NOMO-1 (cell line): Measurements from ENCODE around the gene OR11H6.
"Not testable (repeated sequence)": the region's sequence is repeated elsewhere in the genome, so short reads cannot be mapped to it uniquely, and the experiment has no call there.

Experiments used
- DNase-seq, 2 experiments: peaks; one replicate each; lab custom pipeline; 2025; ENCODE audit not compliant: unreplicated experiment in 2 of 2; lab: John Stamatoyannopoulos, UW

The OR11H6 gene, protein sequence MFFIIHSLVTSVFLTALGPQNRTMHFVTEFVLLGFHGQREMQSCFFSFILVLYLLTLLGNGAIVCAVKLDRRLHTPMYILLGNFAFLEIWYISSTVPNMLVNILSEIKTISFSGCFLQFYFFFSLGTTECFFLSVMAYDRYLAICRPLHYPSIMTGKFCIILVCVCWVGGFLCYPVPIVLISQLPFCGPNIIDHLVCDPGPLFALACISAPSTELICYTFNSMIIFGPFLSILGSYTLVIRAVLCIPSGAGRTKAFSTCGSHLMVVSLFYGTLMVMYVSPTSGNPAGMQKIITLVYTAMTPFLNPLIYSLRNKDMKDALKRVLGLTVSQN

DNA sequence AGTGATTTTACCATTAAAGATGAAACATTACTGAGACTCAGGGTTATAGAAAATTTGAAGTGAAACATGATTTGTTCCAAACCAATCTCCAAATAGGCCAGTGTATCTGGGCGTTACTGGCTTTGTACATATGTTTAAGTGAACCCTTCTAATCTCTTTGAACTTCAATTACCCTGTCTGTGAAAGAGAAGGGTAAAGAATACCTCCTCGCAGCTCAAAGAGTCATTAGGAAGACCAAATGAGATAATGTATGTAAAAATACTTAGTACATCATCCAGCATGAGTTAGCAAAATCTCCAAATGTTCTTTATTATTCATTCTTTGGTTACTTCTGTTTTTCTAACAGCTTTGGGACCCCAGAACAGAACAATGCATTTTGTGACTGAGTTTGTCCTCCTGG lies at the start of gene OR11H6:
OR11H6 (plus strand) TSS at position 301 of the 400 bp plus-strand sequence; CDS start at position 301, 0 bp downstream.
- DNase-seq, result no peak

DNA sequence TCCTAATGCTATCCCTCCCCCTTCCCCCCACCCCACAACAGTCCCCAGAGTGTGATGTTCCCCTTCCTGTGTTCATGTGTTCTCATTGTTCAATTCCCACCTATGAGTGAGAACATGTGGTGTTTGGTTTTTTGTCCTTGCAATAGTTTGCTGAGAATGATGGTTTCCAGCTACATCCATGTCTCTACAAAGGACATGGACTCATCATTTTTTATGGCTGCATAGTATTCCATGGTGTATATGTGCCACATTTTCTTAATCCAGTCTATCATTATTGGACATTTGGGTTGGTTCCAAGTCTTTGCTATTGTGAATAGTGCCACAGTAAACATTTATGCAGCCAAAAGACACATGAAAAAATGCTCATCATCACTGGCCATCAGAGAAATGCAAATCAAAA lies 49.3 kb upstream of the OR11H6 start:
- not testable (repeated sequence) for DNase-seq

- DNase-seq, result peak in 1 of 2 experiments; percentile 27
These were observed 47.2 kb upstream of the OR11H6 start for GRCh38 chr14:20176330-20176729.

DNA sequence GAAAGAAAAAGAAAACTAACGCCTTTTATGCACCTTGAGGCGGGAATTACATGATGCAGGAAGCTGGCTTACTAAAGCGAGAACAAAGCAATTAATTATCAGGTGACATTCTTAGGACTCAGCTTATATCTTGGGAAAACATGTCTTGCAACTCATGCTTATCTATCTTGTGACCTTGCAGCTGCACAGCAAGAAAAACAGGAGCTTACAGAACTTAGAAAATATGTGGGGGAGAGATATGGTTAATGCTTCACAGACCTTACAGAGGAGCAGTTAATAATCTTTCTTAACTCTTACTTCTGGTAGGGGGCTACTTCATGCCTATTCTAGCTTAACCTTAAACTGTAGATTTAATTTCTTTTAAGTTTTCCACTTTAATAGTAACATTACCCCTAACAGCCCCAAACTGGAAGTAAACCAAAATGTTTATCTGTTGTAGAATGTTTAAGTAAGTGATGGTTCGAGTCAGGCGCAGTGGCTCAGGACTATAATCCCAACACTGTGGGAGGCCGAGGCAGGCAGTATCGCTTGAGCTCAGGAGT lies 46.0 kb upstream of the OR11H6 start:
- DNase-seq, result no peak

DNA sequence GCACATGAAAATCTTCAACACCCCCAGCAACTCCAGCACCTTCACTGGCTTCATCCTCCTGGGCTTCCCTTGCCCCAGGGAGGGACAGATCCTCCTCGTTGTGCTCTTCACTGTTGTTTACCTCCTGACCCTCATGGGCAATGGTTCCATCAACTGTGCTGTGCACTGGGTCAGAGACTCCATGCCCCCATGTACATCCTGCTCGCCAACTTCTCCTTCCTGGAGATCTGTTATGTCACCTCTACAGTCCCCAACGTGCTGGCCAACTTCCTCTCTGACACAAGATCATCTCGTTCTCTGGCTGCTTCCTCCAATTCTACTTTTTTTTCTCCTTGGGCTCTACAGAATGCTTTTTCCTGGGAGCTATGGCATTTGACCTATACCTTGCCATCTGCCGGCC lies 44.3 kb upstream of the OR11H6 start:
- peak; percentile 66 to 89 for DNase-seq

- peak in 1 of 2 experiments; percentile 94 for DNase-seq
These were observed 43.6 kb upstream of the OR11H6 start for GRCh38 chr14:20179880-20180279.

DNA sequence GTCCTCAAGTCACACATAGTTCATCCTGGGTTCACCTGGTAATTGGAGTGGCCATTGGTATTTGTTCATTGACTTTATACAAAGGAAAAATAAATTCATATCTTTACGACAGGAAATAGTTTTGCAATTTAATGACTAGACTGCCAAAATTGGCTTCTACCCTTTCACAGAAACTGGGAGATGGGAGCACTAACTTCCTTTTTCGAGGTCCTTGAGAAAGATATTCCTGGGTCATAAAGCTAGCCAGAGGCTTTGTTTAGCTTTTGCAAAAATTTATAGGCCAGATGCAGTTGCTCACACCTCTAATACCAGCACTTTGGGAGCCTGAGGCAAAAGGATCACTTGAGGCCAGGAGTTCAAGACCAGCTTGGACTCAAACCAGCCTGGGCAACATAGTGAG lies 43.0 kb upstream of the OR11H6 start:
- DNase-seq, result peak in 1 of 2 experiments; percentile 71

GRCh38 chr14:20184181-20184580 lies 39.3 kb upstream of the OR11H6 start:
- no peak for DNase-seq

GRCh38 chr14:20190596-20190995 lies 32.9 kb upstream of the OR11H6 start, which contains the start of gene OR11G2:
TSS of gene OR11G2 (plus strand) at chr14:20190896. CDS start at chr14:20197438, 6,542 bp downstream.
- no peak for DNase-seq

GRCh38 chr14:20191396-20191795 lies 32.1 kb upstream of the OR11H6 start:
- DNase-seq, result no peak

- no peak for DNase-seq
These were observed 29.4 kb upstream of the OR11H6 start for GRCh38 chr14:20194101-20194500.

- DNase-seq, result not testable (repeated sequence)
These were observed 28.3 kb upstream of the OR11H6 start for GRCh38 chr14:20195170-20195569.

GRCh38 chr14:20195911-20196310 lies 27.6 kb upstream of the OR11H6 start:
- no peak for DNase-seq

GRCh38 chr14:20197459-20197858 lies 26.1 kb upstream of the OR11H6 start:
- peak; percentile 49 to 68 for DNase-seq

- DNase-seq, result no peak
These were observed 24.5 kb upstream of the OR11H6 start for GRCh38 chr14:20198991-20199390.

DNA sequence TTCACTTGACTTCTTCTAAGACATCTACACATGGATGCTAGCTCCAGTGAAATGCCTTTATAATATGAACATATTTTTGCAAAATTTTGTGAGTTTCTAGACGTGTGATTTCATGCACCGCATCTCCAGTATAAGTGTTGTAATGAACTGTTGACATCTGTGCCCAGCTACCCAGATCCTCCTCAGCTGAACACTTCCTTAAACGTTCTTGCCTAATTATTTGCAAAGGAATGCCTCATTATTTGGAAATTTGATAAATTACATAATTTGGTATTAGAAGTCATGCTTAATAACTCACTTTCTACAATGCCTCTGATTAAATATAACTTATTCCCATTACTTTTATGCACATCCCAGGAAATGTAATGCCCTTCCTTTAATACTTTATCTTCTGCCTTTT lies 18.8 kb upstream of the OR11H6 start:
- DNase-seq, result peak in 1 of 2 experiments; percentile 3

- no peak for DNase-seq
These were observed 13.9 kb upstream of the OR11H6 start for GRCh38 chr14:20209595-20209994.

DNA sequence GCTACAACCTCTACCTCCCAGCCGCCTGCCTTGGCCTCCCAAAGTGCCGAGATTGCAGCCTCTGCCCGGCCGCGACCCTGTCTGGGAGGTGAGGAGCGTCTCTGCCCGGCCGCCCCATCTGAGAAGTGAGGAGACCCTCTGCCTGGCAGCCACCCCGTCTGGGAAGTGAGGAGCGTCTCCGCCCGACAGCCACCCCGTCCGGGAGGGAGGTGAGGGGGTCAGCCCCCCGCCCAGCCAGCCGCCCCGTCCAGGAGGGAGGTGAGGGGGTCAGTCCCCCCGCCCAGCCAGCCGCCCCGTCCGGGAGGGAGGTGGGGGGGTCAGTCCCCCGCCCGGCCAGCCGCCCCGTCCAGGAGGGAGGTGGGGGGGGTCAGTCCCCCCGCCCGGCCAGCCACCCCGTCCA lies 11.1 kb upstream of the OR11H6 start:
- DNase-seq, result not testable (repeated sequence)

DNA sequence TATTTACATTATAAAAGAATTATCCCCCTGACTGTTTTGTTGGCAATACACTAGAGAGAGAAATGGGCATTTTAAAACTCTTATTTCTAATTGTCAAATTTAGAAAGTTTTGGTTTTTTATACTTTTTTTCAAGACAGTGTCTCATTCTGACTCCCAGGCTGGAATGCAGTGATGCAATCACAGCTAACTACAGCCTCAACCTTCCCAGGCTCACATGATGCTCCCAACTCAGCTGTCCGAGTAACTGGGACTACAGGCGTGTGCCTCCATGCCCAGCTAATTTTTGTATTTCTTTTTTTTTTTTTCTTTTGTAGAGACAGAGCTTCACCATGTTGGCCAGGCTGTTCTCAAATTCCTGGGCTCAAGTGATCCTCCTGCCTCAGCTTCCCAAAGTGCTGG lies 8.3 kb upstream of the OR11H6 start:
- DNase-seq, result no peak

- no peak for DNase-seq
These were observed 4.5 kb upstream of the OR11H6 start for GRCh38 chr14:20219033-20219432.

DNA sequence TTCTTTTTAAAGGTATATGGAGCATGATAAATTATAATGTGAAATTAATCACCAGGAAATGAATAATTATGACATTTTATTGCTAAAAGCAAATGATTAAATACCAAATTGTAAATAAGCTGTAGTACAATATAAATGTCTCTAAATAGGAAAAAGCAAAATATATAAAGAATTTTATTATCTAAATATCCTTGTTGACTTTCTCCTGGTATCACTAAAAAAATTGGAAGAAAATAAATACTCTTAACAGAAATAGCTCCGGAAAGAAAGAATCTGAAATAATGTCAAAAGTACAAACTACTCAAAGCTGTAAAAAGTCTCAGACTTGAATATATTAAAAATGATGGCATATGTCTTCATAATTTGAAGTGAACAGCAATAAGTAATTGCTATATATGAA lies 5.2 kb downstream of the OR11H6 start, which contains the start of gene OR11H7:
OR11H7 (plus strand) TSS at position 301 of the 400 bp plus-strand sequence.
- DNase-seq, result no peak

- DNase-seq, result not testable (repeated sequence)
These were observed 11.9 kb downstream of the OR11H6 start for GRCh38 chr14:20235415-20235814.
